Right lobe of liver (tissue), 4 donors: ENCODE results near the gene CHST1.

ENCODE experiments used
- POLR2A ChIP-seq: fragments of 450-650 bp; IDR thresholded peaks from one replicate; pipeline ENCODE4 v1.6.1; 2017; ENCODE audit warnings: antibody characterized with exemption, mild to moderate bottlenecking
- TF ChIP-seq, protein P1 (sequence below), 4 donors: fragments of 200-600 bp in 3 of 4; fragments of 450-650 bp in 1 of 4; IDR thresholded peaks; one replicate each; pipeline versions ENCODE4 v1.5.1 to v1.8.0; 2016 to 2022; ENCODE audit warnings: antibody characterized with exemption in 4 of 4, mild to moderate bottlenecking in 2 of 4
- donor health status: DM: no; HTN: no; CAD: no.
- donor health status: DM: no; HTN: no; CAD: no.
- donor health status: DM: no; HTN: yes; CAD: no.

DNA sequence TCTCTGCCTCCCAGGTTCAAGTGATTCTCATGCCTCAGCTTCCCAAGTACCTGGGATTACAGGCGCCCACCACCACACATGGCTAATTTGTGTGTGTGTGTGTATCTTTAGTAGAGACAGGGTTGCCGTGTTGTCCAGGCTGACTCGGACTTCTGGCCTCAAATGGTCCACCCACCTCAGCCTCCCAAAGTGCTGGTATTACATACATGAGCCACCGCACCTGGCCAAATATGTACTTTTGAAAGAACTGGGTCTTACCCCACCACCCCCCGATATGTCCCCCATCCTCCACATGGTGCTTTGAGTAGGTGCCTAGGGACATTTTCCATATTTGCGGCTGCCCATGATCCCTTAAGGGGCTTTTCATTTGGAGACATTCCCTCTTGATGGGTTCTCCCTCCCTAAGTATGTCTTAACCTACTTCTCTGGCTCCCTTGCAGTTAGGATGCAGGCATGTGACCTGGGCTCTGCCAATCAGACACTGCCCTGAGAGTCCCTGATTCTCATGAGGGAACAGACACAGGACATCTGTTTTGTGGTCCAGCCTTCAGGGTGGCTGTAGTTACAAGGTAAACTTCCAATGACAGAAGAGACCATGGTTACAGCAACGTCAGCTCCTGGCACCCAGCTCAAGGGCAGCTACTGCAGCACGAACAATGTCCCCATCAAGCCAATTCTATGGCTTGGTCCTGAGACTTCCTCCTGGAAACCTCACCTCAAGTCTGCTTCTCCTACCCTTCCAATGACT, 48.4 kb downstream of the CHST1 start:
- TF ChIP-seq, protein P1, sequence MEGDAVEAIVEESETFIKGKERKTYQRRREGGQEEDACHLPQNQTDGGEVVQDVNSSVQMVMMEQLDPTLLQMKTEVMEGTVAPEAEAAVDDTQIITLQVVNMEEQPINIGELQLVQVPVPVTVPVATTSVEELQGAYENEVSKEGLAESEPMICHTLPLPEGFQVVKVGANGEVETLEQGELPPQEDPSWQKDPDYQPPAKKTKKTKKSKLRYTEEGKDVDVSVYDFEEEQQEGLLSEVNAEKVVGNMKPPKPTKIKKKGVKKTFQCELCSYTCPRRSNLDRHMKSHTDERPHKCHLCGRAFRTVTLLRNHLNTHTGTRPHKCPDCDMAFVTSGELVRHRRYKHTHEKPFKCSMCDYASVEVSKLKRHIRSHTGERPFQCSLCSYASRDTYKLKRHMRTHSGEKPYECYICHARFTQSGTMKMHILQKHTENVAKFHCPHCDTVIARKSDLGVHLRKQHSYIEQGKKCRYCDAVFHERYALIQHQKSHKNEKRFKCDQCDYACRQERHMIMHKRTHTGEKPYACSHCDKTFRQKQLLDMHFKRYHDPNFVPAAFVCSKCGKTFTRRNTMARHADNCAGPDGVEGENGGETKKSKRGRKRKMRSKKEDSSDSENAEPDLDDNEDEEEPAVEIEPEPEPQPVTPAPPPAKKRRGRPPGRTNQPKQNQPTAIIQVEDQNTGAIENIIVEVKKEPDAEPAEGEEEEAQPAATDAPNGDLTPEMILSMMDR (IDR thresholded peaks at IDR 0.05): no peak
- no peak for TF ChIP-seq POLR2A
